ENCODE data around the gene RCAN1.
A peak's percentile ranks its signal among the peaks of the same experiment; 100 is the strongest.
"Not testable (repeated sequence)": the region's sequence is repeated elsewhere in the genome, so short reads cannot be mapped to it uniquely, and the experiment has no call there.

Gene RCAN1

GRCh38 chr21:34554670-34555069 is 60.2 kb downstream of the RCAN1 start:
- H3K4me1 ChIP-seq (ENCODE audit: control insufficient read depth, insufficient read depth, low read length); H3K36me3 ChIP-seq (ENCODE audit: control insufficient read depth, insufficient read depth, low read length); H3K9ac ChIP-seq (ENCODE audit: low read length); H3K9me3 ChIP-seq (ENCODE audit: control insufficient read depth, low read length); H3K27me3 ChIP-seq (ENCODE audit: control insufficient read depth, insufficient read depth, low read length); H3K4me3 ChIP-seq (ENCODE audit: low read length): not testable (repeated sequence)

GRCh38 chr21:34554227-34554626 is 60.7 kb downstream of the RCAN1 start:
- Histone ChIP-seq H3K4me1 (ENCODE audit: control insufficient read depth, insufficient read depth, low read length) (no peaks in the 10 kb centered on the region), H3K9ac (ENCODE audit: low read length) (no peak overlapping the region), H3K27me3 (ENCODE audit: control insufficient read depth, insufficient read depth, low read length) (no peaks in the 10 kb centered on the region), H3K9me3 (ENCODE audit: control insufficient read depth, low read length) (no peaks in the 10 kb centered on the region), H3K36me3 (ENCODE audit: control insufficient read depth, insufficient read depth, low read length) (no peaks in the 10 kb centered on the region), H3K4me3 (ENCODE audit: low read length) (no peak overlapping the region)

DNA sequence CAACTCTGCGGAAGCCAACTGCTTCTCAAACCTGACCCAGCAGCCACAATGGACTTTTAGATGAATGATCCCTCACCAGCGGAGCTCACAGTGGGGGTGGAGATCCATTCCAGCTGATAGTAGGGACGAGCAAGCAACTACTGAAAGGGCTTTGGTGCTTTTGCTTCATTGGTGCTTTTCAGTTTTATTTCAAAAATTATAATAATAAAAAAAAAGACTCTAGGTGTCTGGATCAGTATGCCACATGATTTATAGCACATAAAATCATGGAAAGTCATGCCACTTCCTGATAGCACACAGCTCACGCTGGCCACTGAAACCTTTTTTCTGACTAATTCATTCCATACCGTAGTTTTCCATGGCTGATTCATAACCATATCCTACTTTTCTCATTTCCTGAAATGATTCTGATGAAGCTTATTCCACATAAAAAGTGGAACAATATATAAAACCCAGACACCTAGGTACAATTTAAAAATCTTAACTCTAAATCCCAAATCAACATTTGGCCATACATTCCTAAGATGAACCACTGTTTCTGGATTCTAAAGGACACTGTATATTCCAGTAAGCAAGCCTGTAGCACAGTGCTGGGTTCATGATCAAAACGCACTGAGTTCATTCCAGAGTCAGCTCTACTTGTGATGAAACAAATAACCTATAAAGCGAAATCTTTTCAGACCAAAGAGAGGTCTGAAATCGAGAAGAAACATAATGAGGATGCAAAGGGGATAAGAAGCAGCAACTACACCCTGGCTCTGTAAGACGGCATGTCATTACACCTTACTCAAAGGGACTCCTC is 61.6 kb downstream of the RCAN1 start:
- Histone ChIP-seq H3K4me1 (ENCODE audit: control insufficient read depth, insufficient read depth, low read length) (no peaks in the 10 kb centered on the region), H3K4me3 (ENCODE audit: low read length) (no peak overlapping the region), H3K9ac (ENCODE audit: low read length) (no peak overlapping the region), H3K36me3 (ENCODE audit: control insufficient read depth, insufficient read depth, low read length) (no peaks in the 10 kb centered on the region), H3K27me3 (ENCODE audit: control insufficient read depth, insufficient read depth, low read length) (no peaks in the 10 kb centered on the region), H3K9me3 (ENCODE audit: control insufficient read depth, low read length) (no peaks in the 10 kb centered on the region)

DNA sequence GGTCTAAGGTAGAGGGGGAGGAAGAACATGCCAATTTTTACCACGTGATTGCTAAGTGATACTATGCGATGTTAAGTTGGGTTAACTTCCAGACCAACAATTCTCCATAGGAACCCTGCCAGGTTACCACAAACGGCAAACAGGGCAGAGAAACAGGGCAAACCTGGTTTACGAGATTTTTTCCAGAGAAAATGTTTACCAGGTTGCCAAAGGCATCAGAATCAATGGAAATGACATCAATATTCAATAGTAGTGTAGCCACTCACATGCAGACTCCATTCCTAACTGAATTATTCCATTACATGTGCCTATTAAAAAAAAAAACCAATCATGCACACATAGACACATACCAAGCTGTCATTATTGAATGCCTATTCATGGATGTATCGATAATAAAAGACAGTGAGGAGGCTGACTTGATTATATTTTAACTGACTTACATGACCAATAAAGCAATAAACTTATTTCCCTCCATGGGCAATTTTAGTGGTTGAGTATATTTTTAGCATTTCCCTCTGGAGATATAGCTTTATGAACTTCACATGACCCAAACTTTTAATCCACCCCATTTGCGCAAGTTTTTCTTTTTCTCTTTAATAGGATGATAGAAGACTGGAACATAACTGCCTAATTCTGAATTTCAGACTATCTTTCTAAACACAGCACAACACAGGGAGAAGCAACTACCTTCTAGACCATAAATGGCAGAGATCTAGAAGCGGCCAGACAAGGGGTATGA is 62.4 kb downstream of the RCAN1 start:
- H3K4me1 ChIP-seq (ENCODE audit: control insufficient read depth, insufficient read depth, low read length): no peaks in the 10 kb centered on the region
- H3K27me3 ChIP-seq (ENCODE audit: control insufficient read depth, insufficient read depth, low read length): no peaks in the 10 kb centered on the region
- H3K9ac ChIP-seq (ENCODE audit: low read length): no peak overlapping the region
- no peaks in the 10 kb centered on the region for H3K9me3 ChIP-seq (ENCODE audit: control insufficient read depth, low read length)
- H3K4me3 ChIP-seq (ENCODE audit: low read length): no peak overlapping the region
- no peaks in the 10 kb centered on the region for H3K36me3 ChIP-seq (ENCODE audit: control insufficient read depth, insufficient read depth, low read length)

DNA sequence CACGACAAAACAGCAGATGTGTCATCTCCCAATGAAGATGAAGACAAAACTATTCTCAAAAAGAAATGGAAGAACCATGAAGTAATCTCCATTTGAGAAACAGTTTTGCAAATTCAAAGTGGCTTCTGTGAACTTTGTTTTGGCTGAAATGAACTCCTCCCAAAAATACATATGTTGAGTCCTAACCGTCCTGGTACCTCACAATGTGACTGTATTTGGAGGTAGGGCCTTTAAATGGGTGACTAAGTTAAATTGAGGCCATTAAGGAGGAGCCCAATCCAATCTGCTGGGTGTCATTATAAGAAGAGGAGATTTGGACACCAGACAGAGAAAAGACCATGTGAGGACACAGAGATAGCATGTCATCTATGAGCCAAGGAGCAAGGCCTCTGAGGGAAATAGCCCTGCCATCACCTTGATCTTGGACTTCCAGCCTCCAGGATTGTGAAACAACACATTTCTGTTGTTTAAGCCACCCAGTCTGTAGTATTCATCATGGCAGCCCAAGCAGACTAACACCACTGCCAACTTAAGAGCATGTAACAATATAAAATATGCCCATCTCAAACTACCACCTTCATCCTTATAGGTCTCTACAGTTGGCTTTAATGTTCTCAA is 64.6 kb downstream of the RCAN1 start:
- no peak overlapping the region for H3K4me3 ChIP-seq (ENCODE audit: low read length)
- H3K4me1 ChIP-seq (ENCODE audit: control insufficient read depth, insufficient read depth, low read length): peaks cover 7% of the 10 kb centered on the region
- H3K9me3 ChIP-seq (ENCODE audit: control insufficient read depth, low read length): no peaks in the 10 kb centered on the region
- H3K36me3 ChIP-seq (ENCODE audit: control insufficient read depth, insufficient read depth, low read length): no peaks in the 10 kb centered on the region
- H3K9ac ChIP-seq (ENCODE audit: low read length): no peak overlapping the region
- H3K27me3 ChIP-seq (ENCODE audit: control insufficient read depth, insufficient read depth, low read length): no peaks in the 10 kb centered on the region

GRCh38 chr21:34548781-34549376 is 66.0 kb downstream of the RCAN1 start:
- Histone ChIP-seq H3K4me1 (ENCODE audit: control insufficient read depth, insufficient read depth, low read length) (peaks cover 20% of the 10 kb centered on the region), H3K4me3 (ENCODE audit: low read length) (no peak overlapping the region), H3K9me3 (ENCODE audit: control insufficient read depth, low read length) (no peaks in the 10 kb centered on the region), H3K9ac (ENCODE audit: low read length) (no peak overlapping the region), H3K36me3 (ENCODE audit: control insufficient read depth, insufficient read depth, low read length) (no peaks in the 10 kb centered on the region), H3K27me3 (ENCODE audit: control insufficient read depth, insufficient read depth, low read length) (no peaks in the 10 kb centered on the region)

DNA sequence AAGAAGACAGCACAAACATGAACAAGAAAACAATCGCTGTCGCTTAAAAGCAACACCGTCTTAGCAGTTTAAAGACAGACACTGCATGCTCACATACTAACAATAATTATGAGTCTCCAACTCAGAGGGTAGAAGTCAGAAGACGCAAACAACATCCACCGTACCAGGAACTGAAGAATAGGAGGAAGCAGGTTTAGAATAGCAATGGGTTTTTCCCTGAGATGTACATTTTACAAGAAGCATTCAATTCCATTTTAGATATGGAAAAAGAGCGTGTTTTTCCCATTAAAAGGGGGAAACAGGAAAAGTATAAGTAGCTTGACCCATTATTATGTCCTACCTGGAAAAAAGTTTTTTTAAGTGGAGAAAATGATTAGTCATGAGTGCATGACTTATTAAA is 68.4 kb downstream of the RCAN1 start:
- H3K4me1 ChIP-seq (ENCODE audit: control insufficient read depth, insufficient read depth, low read length): peaks cover 38% of the 10 kb centered on the region
- H3K36me3 ChIP-seq (ENCODE audit: control insufficient read depth, insufficient read depth, low read length): no peaks in the 10 kb centered on the region
- H3K27me3 ChIP-seq (ENCODE audit: control insufficient read depth, insufficient read depth, low read length): no peaks in the 10 kb centered on the region
- H3K4me3 ChIP-seq (ENCODE audit: low read length): no peak overlapping the region
- no peaks in the 10 kb centered on the region for H3K9me3 ChIP-seq (ENCODE audit: control insufficient read depth, low read length)
- H3K9ac ChIP-seq (ENCODE audit: low read length): no peak overlapping the region

DNA sequence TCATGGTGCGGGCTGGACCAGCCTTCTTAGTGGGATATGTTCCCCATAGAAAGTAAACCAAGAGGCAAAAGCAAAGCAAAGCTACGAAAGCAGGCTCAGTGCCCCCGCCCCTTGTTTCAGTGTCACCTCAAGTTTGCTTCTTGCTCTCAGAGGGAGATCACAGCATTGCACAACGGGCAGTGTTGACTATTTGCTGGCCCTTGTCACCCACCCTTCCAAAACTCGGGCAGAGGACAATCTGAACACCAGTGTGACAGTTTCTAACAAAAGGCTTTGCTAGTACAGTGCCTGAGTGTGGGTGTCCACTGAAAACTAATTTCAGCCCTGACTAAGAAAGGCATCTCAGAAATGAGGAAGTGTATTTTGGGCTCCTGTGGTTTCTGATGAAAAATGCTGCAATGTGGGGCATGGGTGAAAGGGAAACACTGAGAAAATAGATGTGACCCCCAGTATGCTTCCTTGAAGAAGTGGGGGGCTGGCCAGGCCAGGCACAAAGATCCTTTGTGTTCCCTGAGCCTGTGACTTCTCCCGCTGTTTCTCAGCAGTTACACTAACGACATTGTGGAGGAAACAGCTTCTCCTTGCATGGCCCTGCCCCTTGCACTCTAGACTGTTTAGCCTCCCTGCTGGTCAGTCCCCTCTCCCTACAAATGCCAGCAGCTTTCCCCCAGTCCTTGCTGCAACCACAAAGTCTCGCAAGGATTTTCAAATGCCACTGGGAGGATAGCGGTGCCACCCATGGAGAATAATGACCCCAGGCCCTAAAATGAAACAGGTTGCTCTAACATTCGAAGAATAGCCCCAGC is 69.6 kb downstream of the RCAN1 start:
- H3K4me3 ChIP-seq (ENCODE audit: low read length): no peak overlapping the region
- no peaks in the 10 kb centered on the region for H3K27me3 ChIP-seq (ENCODE audit: control insufficient read depth, insufficient read depth, low read length)
- H3K36me3 ChIP-seq (ENCODE audit: control insufficient read depth, insufficient read depth, low read length): no peaks in the 10 kb centered on the region
- peak overlapping the region; percentile 51 for H3K9ac ChIP-seq (ENCODE audit: low read length)
- H3K9me3 ChIP-seq (ENCODE audit: control insufficient read depth, low read length): no peaks in the 10 kb centered on the region
- H3K4me1 ChIP-seq (ENCODE audit: control insufficient read depth, insufficient read depth, low read length): peaks cover 38% of the 10 kb centered on the region

GRCh38 chr21:34544032-34544496 is 70.8 kb downstream of the RCAN1 start:
- peaks cover 38% of the 10 kb centered on the region for H3K4me1 ChIP-seq (ENCODE audit: control insufficient read depth, insufficient read depth, low read length)
- H3K36me3 ChIP-seq (ENCODE audit: control insufficient read depth, insufficient read depth, low read length): no peaks in the 10 kb centered on the region
- no peak overlapping the region for H3K9ac ChIP-seq (ENCODE audit: low read length)
- H3K27me3 ChIP-seq (ENCODE audit: control insufficient read depth, insufficient read depth, low read length): no peaks in the 10 kb centered on the region
- H3K4me3 ChIP-seq (ENCODE audit: low read length): no peak overlapping the region
- H3K9me3 ChIP-seq (ENCODE audit: control insufficient read depth, low read length): no peaks in the 10 kb centered on the region

- H3K36me3 ChIP-seq (ENCODE audit: control insufficient read depth, insufficient read depth, low read length): no peaks in the 10 kb centered on the region
- peaks cover 38% of the 10 kb centered on the region for H3K4me1 ChIP-seq (ENCODE audit: control insufficient read depth, insufficient read depth, low read length)
- no peak overlapping the region for H3K9ac ChIP-seq (ENCODE audit: low read length)
- H3K4me3 ChIP-seq (ENCODE audit: low read length): no peak overlapping the region
- no peaks in the 10 kb centered on the region for H3K27me3 ChIP-seq (ENCODE audit: control insufficient read depth, insufficient read depth, low read length)
- H3K9me3 ChIP-seq (ENCODE audit: control insufficient read depth, low read length): no peaks in the 10 kb centered on the region
These were observed 71.9 kb downstream of the RCAN1 start for GRCh38 chr21:34543017-34543416.

DNA sequence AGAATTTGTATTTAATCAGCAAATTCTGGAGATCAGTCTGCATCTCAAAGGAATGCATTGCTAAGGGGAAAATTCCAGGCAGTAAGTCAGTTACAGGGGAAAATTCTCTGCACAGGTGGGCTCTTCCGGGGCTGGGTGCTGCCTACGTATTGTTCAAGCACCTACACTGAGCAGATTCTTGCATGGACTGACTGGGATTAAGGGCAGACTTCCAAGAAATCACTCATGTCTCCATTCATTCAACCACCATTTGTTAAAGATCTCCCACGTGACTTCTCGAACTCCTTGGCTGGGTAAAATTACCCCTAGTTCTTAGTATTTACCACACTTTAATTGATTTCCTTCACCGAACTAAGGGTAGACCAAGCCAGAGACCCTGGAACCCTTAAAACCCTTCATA is 74.7 kb downstream of the RCAN1 start:
- Histone ChIP-seq H3K4me1 (ENCODE audit: control insufficient read depth, insufficient read depth, low read length) (peaks cover 29% of the 10 kb centered on the region), H3K9me3 (ENCODE audit: control insufficient read depth, low read length) (no peaks in the 10 kb centered on the region), H3K4me3 (ENCODE audit: low read length) (no peak overlapping the region), H3K27me3 (ENCODE audit: control insufficient read depth, insufficient read depth, low read length) (no peaks in the 10 kb centered on the region), H3K9ac (ENCODE audit: low read length) (no peak overlapping the region), H3K36me3 (ENCODE audit: control insufficient read depth, insufficient read depth, low read length) (no peaks in the 10 kb centered on the region)
